Activated naive CD4-positive, alpha-beta T cell treated with anti-CD3 and anti-CD28 coated beads, Interleukin-2, amount 10 ng/mL, durations not matched to agents 7 days and 5 days (primary cell): Measurements from ENCODE around the gene ARHGAP27.
A peak's percentile ranks its signal among the peaks of the same experiment; 100 is the strongest.

Experiments
- CTCF ChIA-PET: fragments of 350-600 bp; sonication (Branson Sonifier 250); formaldehyde crosslinking; loops from one replicate; lab custom pipeline; 2021; ENCODE audit warnings: antibody characterized with exemption; lab: Charles Lee
- DNase-seq: peaks from one replicate; pipeline ENCODE4 v3.0.0-alpha.2; 2020
- H3K27ac Mint-ChIP-seq: one replicate; pipeline ENCODE4 v1.8.0; 2021; ENCODE audit warnings: mild to moderate bottlenecking, moderate library complexity, mixed read lengths
- H3K27me3 Mint-ChIP-seq: one replicate; pipeline ENCODE4 v1.8.0; 2021; ENCODE audit warnings: mild to moderate bottlenecking, mixed read lengths
- H3K36me3 Mint-ChIP-seq: one replicate; pipeline ENCODE4 v1.8.0; 2021; ENCODE audit warnings: mixed read lengths
- H3K4me1 Mint-ChIP-seq: one replicate; pipeline ENCODE4 v1.8.0; 2021; ENCODE audit warnings: mixed read lengths
- H3K4me3 Mint-ChIP-seq: one replicate; pipeline ENCODE4 v1.8.0; 2021; ENCODE audit warnings: mild to moderate bottlenecking, moderate library complexity, mixed read lengths
- H3K9me3 Mint-ChIP-seq: one replicate; pipeline ENCODE4 v1.8.0; 2021; ENCODE audit warnings: mixed read lengths

Gene ARHGAP27

DNA sequence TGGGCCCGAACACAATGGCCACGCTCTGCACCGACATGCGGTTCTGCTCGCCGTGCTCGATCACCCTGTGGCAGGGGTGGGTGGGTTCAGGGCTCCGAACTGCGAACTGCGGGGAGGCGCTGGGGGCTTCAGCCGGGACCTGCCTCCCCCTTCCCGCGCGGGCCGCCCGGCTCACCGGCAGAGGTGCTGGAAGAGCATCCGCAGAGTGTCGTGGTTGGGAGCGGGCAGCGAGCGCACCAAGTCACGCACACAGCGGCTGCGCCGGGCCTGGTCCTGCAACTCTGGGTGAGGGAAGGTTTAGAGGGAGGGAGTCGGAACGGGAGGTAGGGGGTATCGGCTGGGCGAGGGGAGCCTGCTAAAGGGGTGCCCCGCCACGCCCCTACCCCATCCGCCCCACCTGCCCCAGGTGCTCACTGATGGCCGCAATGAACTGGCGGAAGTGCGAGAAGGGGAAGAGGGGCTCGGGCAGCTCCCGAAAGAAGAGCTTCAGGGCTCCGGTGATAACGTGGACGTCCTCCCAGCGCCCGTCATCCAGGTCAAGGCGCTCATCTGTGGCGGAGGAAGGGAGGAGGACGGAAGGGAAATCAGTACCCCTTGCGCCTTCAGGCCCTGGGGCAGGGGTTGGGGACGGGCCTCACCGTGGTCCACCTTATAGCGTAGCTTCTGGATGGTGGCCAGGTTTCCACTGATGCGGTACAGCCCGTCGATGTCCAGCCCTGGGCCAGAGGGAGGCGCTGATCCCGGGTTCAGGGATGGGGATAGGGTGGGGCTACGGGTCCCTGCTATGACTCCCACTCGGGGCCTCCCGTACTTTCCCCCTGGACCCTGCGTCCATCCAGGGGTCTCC is 36.9 kb downstream of the ARHGAP27 start:
- peaks cover 12% of the 10 kb centered on the region for H3K27me3 Mint-ChIP-seq
- H3K9me3 Mint-ChIP-seq: no peaks in the 10 kb centered on the region
- CTCF ChIA-PET: interaction anchor here (1.6 to 2.1 kb wide), 3 partner anchors 14 to 147 kb away, joined by 4 to 6 read pairs (median 5); no protein-coding TSS in a partner anchor
- no peak overlapping the region for H3K27ac Mint-ChIP-seq
- peaks cover 33% of the 10 kb centered on the region for H3K36me3 Mint-ChIP-seq
- no peak overlapping the region for H3K4me3 Mint-ChIP-seq
- no peaks in the 10 kb centered on the region for H3K4me1 Mint-ChIP-seq
- DNase-seq: no peak

DNA sequence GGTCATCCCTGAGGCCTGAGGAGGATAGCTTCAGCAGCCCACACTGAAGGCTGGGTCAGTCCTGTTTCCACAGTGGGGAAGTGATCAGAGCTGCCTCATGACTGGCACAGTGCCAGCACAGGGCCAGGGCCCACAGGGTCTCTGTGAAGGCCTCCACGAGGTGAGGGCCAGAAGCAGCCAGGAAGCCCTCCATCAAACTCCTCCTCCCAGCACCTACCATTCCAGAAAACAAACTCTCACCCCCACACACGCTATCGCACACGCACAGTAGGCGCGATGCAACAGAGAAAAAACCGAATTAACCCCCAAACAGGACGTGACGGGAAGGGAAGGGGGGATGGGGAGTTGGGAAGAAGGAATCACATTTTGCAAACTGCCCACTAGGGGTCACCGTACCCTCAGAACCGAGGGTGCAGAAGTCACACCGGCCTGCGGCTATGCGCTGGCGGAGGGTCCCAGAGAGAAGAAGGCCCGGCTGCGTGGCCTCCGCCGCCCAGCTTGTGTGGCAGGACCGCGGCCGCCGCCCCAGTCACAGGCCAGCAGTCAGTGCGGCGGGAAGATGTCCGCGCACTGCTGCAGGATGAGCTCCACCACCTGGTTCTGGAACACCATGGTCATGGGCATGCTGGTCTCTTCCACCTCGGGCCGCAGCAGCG is 37.6 kb downstream of the ARHGAP27 start:
- Mint-ChIP-seq H3K4me3 (no peak overlapping the region), H3K36me3 (peaks cover 27% of the 10 kb centered on the region), H3K9me3 (no peaks in the 10 kb centered on the region), H3K27me3 (peaks cover 12% of the 10 kb centered on the region), H3K4me1 (no peaks in the 10 kb centered on the region), H3K27ac (no peak overlapping the region)
- CTCF ChIA-PET: interaction anchor here (1.1 to 2.1 kb wide), 7 partner anchors 10 to 197 kb away, joined by 3 to 6 read pairs (median 4); no protein-coding TSS in a partner anchor
- DNase-seq: peak; percentile 58

DNA sequence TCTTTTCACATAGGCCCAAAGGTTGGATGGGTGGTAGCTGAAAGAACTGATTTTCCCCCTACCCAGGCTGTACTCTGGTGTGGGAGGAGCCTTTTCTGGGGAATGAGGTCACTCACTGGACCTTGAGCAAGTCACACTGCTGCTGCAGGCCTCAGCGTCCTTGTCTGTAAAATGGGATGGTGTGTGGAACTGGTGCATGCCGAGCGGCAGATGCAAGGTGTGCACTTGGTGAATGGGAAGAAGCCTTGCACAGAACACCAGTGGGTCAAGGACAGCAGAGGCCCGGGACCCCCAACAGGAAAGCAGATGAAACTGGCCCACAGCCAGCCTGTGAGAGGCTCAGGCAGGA is 38.1 kb downstream of the ARHGAP27 start:
- CTCF ChIA-PET: interaction anchor here (0.8 to 2.1 kb wide), 8 partner anchors 9 to 197 kb away, joined by 3 to 6 read pairs (median 4); no protein-coding TSS in a partner anchor
- H3K4me1 Mint-ChIP-seq: peaks cover 2% of the 10 kb centered on the region
- H3K27me3 Mint-ChIP-seq: peaks cover 16% of the 10 kb centered on the region
- H3K27ac Mint-ChIP-seq: no peak overlapping the region
- H3K4me3 Mint-ChIP-seq: no peak overlapping the region
- H3K9me3 Mint-ChIP-seq: no peaks in the 10 kb centered on the region
- DNase-seq: no peak
- peaks cover 25% of the 10 kb centered on the region for H3K36me3 Mint-ChIP-seq

DNA sequence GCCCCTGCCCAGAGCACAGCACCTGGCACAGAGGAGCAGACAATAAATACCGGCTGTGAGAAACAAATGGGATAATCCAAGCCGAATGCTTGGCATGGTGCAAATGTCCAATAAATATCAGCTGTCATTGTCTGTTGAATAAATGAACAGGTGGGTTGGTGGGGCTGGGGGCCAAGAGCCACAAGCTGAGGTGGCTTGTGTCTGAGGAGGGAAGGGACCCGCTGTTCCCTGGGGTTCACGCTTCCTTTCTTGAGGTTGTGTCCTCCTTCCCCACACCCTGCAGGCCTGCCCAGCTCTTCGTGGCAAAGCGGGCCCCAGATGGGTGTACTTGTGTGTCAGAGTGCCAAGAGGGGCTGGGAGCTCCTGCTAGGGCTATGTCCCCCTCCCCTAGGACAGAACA is 38.6 kb downstream of the ARHGAP27 start:
- Mint-ChIP-seq H3K36me3 (peaks cover 23% of the 10 kb centered on the region), H3K27me3 (peaks cover 20% of the 10 kb centered on the region), H3K27ac (peak overlapping the region; percentile 37), H3K4me3 (no peak overlapping the region), H3K4me1 (peaks cover 3% of the 10 kb centered on the region), H3K9me3 (no peaks in the 10 kb centered on the region)
- no peak for DNase-seq
- CTCF ChIA-PET: interaction anchor here (0.8 to 2.1 kb wide), 8 partner anchors 9 to 196 kb away, joined by 3 to 6 read pairs (median 4); no protein-coding TSS in a partner anchor

DNA sequence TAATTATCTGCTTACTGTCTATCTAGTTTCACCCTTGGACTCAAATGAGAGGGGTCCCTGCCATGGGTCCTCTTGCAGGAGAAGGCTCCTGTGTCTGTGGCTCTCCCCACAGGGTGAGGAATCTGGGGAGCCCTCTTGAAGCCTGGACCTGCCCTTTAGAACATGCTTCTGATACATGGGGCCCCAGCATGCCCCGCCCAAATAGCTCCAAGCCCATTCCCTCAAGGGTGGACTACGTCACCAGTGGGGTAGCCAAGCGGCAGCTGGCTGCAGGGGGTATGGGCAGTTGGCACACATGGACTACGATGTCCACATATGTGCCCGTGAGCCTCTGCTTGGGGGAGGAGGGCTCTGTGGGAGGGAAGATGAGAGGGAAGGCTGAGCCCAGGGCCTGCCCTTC is 39.3 kb downstream of the ARHGAP27 start:
- Mint-ChIP-seq H3K4me3 (no peak overlapping the region), H3K36me3 (peaks cover 17% of the 10 kb centered on the region), H3K9me3 (no peaks in the 10 kb centered on the region), H3K4me1 (peaks cover 10% of the 10 kb centered on the region), H3K27ac (peak overlapping the region; percentile 43), H3K27me3 (peaks cover 27% of the 10 kb centered on the region)
- DNase-seq: no peak
- CTCF ChIA-PET: interaction anchor here (0.8 to 1.7 kb wide), 6 partner anchors 8 to 158 kb away, joined by 3 to 6 read pairs (median 4); no protein-coding TSS in a partner anchor

DNA sequence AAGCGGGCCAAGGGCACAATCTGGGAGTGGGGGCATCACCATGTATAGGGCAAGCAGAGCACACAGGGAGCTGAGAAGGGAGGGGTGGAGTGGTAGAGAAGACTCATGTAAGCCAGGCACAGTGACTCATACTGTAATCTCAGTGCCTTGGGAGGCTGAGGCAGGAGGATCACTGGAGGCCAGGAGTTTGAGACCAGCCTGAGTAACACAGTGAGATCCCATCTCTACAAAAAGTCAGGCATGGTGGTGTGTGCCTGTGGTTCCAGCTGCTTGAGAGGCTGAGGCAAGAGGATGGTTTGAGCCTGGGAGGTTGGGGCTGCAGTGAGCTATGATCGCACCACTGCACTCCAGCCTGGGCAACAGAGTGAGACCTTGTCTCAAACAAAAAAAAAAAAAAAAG is 40.8 kb downstream of the ARHGAP27 start:
- H3K27ac Mint-ChIP-seq: no peak overlapping the region
- H3K9me3 Mint-ChIP-seq: no peaks in the 10 kb centered on the region
- peaks cover 10% of the 10 kb centered on the region for H3K36me3 Mint-ChIP-seq
- no peak for DNase-seq
- H3K27me3 Mint-ChIP-seq: peaks cover 38% of the 10 kb centered on the region
- CTCF ChIA-PET: interaction anchor here (1.4 kb wide), 2 partner anchors 75 to 115 kb away, joined by 3 to 6 read pairs; partner anchors contain the start of gene MAP3K14
- H3K4me3 Mint-ChIP-seq: no peak overlapping the region
- H3K4me1 Mint-ChIP-seq: peaks cover 14% of the 10 kb centered on the region

DNA sequence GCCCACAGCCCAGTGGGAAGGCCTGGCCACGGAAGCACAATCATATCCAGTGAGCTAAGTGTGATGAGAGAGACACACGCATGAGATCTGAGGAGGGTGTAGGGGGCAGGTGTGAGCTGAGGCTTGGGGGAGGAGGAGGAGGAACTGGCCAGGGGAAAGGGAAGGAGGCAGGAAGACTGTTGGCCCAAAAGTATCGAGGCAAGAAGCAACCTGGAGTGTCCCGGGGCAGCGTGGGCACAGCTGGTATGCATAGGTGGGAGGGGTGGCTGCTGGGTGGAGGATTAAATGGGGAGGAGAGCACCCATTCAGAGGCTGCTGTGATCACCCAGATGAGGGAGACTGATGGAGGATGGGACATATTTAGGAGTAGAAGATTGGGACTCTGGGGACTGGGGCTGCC is 41.4 kb downstream of the ARHGAP27 start:
- DNase-seq: no peak
- H3K4me1 Mint-ChIP-seq: peaks cover 14% of the 10 kb centered on the region
- peaks cover 8% of the 10 kb centered on the region for H3K36me3 Mint-ChIP-seq
- peaks cover 42% of the 10 kb centered on the region for H3K27me3 Mint-ChIP-seq
- CTCF ChIA-PET: interaction anchor here (0.9 to 2.7 kb wide), 3 partner anchors 10 to 74 kb away, joined by 3 to 9 read pairs (median 4); partner anchors contain the start of gene MAP3K14
- H3K4me3 Mint-ChIP-seq: no peak overlapping the region
- no peaks in the 10 kb centered on the region for H3K9me3 Mint-ChIP-seq
- H3K27ac Mint-ChIP-seq: no peak overlapping the region

DNA sequence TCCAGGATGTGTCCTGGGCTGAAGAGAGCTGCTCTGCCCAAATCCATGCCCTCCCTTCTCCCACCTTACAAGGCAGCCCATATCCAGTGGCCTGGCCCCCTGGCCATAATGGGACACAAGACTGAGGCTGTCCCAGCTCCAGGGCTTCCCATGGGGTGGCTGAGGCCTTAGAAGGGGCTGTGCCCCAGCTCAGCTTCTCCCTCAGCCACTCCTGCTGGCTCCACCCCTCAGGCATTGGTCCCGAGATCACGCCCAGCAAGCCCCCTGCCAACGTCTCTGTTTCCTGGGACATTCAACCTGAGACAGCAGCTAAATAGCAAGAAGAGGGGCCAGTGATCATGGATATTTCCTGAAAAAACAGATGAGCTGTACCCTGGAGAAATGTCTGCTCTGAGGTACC is 43.3 kb downstream of the ARHGAP27 start:
- Mint-ChIP-seq H3K4me3 (no peak overlapping the region), H3K4me1 (peaks cover 21% of the 10 kb centered on the region)

DNA sequence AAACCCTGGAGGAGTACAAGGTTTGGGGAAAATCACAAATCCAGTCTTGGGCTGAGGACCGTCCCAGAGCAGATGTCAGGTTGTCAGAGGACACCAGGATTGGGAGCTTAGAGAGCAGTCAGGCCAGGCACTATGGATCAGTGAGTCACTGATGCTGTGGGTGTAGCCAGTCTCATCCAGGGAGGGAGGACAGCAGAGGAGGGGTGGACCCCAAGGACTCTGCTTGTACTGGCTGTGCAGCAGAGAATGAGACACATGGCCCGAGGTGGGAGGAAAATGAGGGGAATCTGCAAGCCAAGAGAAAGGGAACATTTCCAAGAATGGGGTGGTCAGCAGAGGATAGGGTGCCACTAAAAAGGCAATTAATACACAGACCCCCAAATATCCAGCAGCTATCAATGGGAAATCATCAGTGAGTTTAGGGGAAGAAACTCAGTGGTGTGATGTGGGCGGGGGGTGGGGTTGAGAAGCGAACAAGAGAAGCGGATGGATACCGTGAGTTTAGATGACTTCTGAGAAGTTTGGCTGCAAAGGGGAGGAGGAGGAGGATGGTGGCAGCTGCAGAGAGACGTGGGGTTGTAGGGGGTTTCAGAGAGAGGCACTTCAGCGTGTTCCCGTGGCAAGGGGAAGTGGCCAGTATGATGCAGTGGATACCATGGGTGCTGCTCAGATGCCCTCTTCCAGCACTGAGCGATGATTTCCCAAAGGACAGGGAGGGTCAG is 43.9 kb downstream of the ARHGAP27 start:
- peaks cover 24% of the 10 kb centered on the region for H3K4me1 Mint-ChIP-seq
- no peak overlapping the region for H3K27ac Mint-ChIP-seq
- DNase-seq: no peak
- peaks cover 48% of the 10 kb centered on the region for H3K27me3 Mint-ChIP-seq
- no peaks in the 10 kb centered on the region for H3K9me3 Mint-ChIP-seq
- peaks cover 3% of the 10 kb centered on the region for H3K36me3 Mint-ChIP-seq
- H3K4me3 Mint-ChIP-seq: no peak overlapping the region
- CTCF ChIA-PET: interaction anchor here (1.1 to 5.8 kb wide), 7 partner anchors 21 to 172 kb away, joined by 3 to 71 read pairs (median 5); partner anchors contain the start of gene FMNL1

More for the DNA sequence above, 43.3 kb downstream of the ARHGAP27 start:
- CTCF ChIA-PET: interaction anchor here (2.7 to 5.8 kb wide), 3 partner anchors 20 to 169 kb away, joined by 9 to 71 read pairs (median 36); partner anchors contain the start of gene FMNL1
- no peak for DNase-seq
- no peak overlapping the region for H3K27ac Mint-ChIP-seq
- H3K27me3 Mint-ChIP-seq: peaks cover 48% of the 10 kb centered on the region
- peaks cover 5% of the 10 kb centered on the region for H3K36me3 Mint-ChIP-seq
- H3K9me3 Mint-ChIP-seq: no peaks in the 10 kb centered on the region

DNA sequence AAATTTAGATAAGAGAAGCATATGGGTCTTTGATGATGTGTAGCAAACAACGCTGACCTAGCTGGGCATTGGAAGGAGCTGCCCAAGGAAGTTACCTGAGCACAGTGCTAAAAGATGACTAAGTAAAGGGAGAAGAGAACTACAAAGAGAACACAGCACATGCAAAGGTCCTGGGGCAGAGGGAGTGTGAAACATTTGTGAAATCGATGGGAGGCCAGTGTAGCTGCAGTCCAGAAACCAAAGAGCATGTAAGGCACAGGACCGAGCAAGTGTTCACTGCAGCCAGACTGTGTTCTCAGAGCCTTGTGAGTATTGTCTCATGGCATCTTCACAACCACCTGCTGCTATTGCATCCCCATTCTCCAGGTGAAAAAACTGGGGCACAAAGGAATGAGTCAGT is 44.9 kb downstream of the ARHGAP27 start:
- Mint-ChIP-seq H3K36me3 (no peaks in the 10 kb centered on the region), H3K27me3 (peaks cover 43% of the 10 kb centered on the region), H3K27ac (no peak overlapping the region), H3K4me1 (peaks cover 24% of the 10 kb centered on the region), H3K4me3 (no peak overlapping the region), H3K9me3 (no peaks in the 10 kb centered on the region)
- CTCF ChIA-PET: interaction anchor here (0.8 to 5.8 kb wide), 9 partner anchors 40 to 171 kb away, joined by 3 to 71 read pairs (median 4); partner anchors contain the start of genes FMNL1 and MAP3K14
- DNase-seq: no peak

DNA sequence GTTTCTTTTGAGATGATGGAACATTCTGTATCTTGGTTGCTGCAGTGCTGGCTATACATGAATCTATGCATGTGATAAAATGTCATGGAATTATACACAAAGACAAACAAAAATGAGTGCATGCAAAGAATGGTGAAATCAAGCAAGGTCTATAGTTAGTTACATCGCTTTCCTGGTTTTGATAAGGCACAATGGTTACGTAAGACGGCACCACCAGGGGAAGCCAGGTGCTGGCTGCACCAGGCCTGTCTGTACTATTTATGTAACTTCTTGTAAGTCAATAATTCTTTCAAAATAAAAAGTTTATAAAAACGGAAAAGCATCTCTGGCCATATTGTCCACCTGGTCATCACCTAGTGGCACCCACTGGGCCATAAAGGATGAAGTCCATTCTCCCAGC is 46.5 kb downstream of the ARHGAP27 start:
- no peaks in the 10 kb centered on the region for H3K36me3 Mint-ChIP-seq
- CTCF ChIA-PET: interaction anchor here (1.0 to 6.5 kb wide), 17 partner anchors 8 to 251 kb away, joined by 3 to 116 read pairs (median 6); partner anchors contain the start of genes ACBD4, FMNL1 and MAP3K14
- H3K4me1 Mint-ChIP-seq: peaks cover 24% of the 10 kb centered on the region
- DNase-seq: no peak
- no peaks in the 10 kb centered on the region for H3K9me3 Mint-ChIP-seq
- H3K4me3 Mint-ChIP-seq: no peak overlapping the region
- peaks cover 38% of the 10 kb centered on the region for H3K27me3 Mint-ChIP-seq
- no peak overlapping the region for H3K27ac Mint-ChIP-seq

DNA sequence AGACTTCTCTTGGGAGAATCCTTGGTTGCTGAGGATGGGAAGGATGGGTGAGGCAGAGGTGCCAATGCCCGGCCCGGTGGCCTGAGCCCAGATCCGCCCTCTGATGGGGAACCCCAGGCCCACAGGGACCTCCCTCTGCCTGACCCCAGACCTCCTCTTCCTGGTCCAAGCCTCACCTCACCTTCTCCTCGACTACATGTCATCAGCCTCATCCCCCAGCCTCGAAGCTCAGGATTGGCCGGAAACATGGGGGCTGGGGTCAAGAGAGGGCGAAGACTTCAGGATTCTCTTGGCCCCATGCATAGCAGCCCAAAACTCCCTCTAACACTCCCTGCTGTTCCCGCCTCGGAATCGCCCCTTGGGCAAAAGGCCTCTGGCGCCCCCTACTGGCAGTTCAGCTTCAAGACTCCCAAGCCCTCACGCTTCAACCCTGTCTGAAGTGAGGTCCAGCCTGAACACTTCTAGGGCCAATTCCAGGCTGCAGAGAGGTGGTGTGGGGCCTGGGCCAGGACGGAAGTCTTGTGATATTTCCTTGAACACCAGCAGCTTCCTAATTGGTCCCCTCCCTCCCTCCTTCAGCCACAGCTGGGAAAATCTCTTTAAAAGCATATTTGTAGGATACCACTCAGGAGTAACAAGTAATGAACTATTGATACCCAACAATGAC is 47.2 kb downstream of the ARHGAP27 start:
- no peaks in the 10 kb centered on the region for H3K36me3 Mint-ChIP-seq
- CTCF ChIA-PET: interaction anchor here (0.8 to 6.5 kb wide), 24 partner anchors 9 to 250 kb away, joined by 3 to 116 read pairs (median 5); partner anchors contain the start of genes ACBD4, FMNL1 and MAP3K14
- no peak overlapping the region for H3K27ac Mint-ChIP-seq
- H3K27me3 Mint-ChIP-seq: peaks cover 36% of the 10 kb centered on the region
- H3K4me1 Mint-ChIP-seq: peaks cover 24% of the 10 kb centered on the region
- no peak overlapping the region for H3K4me3 Mint-ChIP-seq
- H3K9me3 Mint-ChIP-seq: no peaks in the 10 kb centered on the region
- DNase-seq: peak; percentile 92

DNA sequence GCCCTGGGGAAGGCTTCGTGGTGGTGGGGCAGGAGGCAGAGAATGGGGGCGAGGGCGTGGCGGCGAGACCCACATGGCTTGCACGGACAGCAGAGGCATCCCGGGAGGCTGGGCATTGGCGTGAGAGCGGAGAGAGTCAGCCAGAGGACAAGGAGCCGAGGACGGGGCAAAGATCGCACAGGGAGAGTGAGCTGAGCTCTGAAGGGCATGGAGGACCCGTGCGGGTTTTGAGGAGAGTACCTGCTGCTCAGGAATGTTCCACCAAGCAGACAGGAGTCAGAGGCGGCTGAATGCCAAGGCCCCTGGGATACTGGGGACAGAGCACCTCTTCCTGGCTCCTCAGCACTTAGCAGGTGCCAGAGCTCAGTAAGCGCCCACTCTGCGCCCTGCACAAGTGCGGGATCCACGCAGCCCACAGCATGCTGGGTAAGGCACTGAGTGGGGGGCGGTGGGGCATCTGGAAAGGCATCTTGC is 47.8 kb downstream of the ARHGAP27 start:
- CTCF ChIA-PET: interaction anchor here (0.8 to 6.5 kb wide), 25 partner anchors 9 to 249 kb away, joined by 3 to 116 read pairs (median 5); partner anchors contain the start of genes ACBD4, FMNL1 and MAP3K14
- H3K4me1 Mint-ChIP-seq: peaks cover 24% of the 10 kb centered on the region
- H3K4me3 Mint-ChIP-seq: no peak overlapping the region
- H3K27ac Mint-ChIP-seq: no peak overlapping the region
- peaks cover 36% of the 10 kb centered on the region for H3K27me3 Mint-ChIP-seq
- no peak for DNase-seq
- no peaks in the 10 kb centered on the region for H3K9me3 Mint-ChIP-seq
- H3K36me3 Mint-ChIP-seq: no peaks in the 10 kb centered on the region
